SU-DHL-6 (cell line): ENCODE results near the gene SCYGR8.

Experiments
- CTCF ChIP-seq: fragments of 200-600 bp; sonication (generic); IDR thresholded peaks from one replicate; pipeline ENCODE4 v1.5.1; 2017; ENCODE audit warnings: antibody characterized with exemption, mild to moderate bottlenecking, low read length, moderate library complexity; ENCODE audit not compliant: insufficient read depth, poor library complexity, severe bottlenecking
- EZH2phosphoT487 ChIP-seq: fragments of 200-600 bp; sonication (generic), shearing (Covaris generic); conservative IDR thresholded peaks from 2 replicates; pipeline ENCODE4 v1.6.1; 2018; ENCODE audit warnings: mild to moderate bottlenecking, antibody characterized with exemption, low read length, moderate library complexity, mixed read lengths

GRCh38 chr2:227716501-227716900 is 29.2 kb upstream of the SCYGR8 start:
- TF ChIP-seq CTCF (no peak), EZH2phosphoT487 (no peak)
